ENCODE measurements around the gene C1QC. TPM values are rescaled to one million over a fixed set of nuclear protein-coding genes. Genes with fewer than 3 reads are reported as not detected.

C1QC gene
- total and polyA plus RNA-seq, 11 donors: 13.9 to 674 (median 50.0) TPM

DNA sequence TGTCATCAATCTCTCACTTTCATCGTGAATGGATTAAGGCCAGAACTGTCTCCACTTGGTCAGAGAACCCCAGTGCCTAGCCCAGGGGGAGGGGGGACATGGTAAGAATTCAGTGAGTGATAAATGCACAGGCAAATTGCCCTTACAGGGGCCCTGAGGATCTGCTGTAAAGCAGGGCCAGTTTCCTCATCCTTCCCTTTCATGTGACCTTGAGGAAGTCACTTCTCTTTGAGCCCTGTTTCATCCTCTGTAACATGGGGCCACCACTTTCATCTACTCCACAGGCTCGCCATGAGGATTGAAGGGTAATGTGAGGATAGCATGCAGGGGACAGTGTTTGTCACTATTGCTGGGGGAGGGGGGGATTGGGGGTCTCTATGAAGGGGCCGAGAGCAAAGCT lies 35.1 kb upstream of the C1QC start:
- DNase-seq (no peak), ATAC-seq (no peak)
- TF ChIP-seq, protein P1, sequence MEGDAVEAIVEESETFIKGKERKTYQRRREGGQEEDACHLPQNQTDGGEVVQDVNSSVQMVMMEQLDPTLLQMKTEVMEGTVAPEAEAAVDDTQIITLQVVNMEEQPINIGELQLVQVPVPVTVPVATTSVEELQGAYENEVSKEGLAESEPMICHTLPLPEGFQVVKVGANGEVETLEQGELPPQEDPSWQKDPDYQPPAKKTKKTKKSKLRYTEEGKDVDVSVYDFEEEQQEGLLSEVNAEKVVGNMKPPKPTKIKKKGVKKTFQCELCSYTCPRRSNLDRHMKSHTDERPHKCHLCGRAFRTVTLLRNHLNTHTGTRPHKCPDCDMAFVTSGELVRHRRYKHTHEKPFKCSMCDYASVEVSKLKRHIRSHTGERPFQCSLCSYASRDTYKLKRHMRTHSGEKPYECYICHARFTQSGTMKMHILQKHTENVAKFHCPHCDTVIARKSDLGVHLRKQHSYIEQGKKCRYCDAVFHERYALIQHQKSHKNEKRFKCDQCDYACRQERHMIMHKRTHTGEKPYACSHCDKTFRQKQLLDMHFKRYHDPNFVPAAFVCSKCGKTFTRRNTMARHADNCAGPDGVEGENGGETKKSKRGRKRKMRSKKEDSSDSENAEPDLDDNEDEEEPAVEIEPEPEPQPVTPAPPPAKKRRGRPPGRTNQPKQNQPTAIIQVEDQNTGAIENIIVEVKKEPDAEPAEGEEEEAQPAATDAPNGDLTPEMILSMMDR (IDR thresholded peaks at IDR 0.05): no peak
- TF ChIP-seq POLR2A (IDR thresholded peaks at IDR 0.05): no peak
- H3K36me3 ChIP-seq: no peaks in the 10 kb centered on the region
- WGBS, 4 donors: 48 to 62% (median 56%) methylated on average over 3 of the region's 3 CpGs
- no peaks in the 10 kb centered on the region for H3K4me1 ChIP-seq
- peaks cover 0 to 50% (median 24%) of the 10 kb centered on the region in 9 donors for H3K27me3 ChIP-seq
- no peak overlapping the region for H3K27ac ChIP-seq
- no peak overlapping the region for H3K4me3 ChIP-seq
- no peaks in the 10 kb centered on the region for H3K9me3 ChIP-seq
- intact Hi-C loops (cut with DNase I): no loop called here

DNA sequence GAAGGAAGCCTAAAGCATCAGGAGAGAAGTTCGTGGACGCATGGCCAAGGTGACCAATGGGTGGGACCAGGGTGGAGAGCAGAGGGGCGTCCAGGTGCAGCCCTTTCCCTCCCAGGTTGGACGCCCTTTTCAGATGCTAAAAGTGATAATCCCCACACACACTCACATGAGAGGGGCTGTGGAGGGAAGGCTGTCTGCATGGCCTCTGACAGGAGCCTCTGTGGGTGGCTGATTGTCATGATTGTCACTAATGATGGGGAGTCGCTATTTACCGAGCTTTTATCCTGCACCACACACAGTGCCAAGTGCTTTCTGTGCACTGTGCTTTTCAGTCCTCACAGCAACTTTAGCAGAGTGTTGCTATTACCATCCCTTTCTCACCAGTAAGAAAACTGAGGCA lies 34.1 kb upstream of the C1QC start:
- Histone ChIP-seq H3K4me3 (no peak overlapping the region), H3K9me3 (no peaks in the 10 kb centered on the region), H3K36me3 (no peaks in the 10 kb centered on the region), H3K4me1 (no peaks in the 10 kb centered on the region), H3K27ac (no peak overlapping the region), H3K27me3 (peaks cover 0 to 50% (median 15%) of the 10 kb centered on the region in 9 donors)
- DNase-seq (no peak), ATAC-seq (no peak)
- 13 to 20% (median 17%) methylated on average over 6 of the region's 6 CpGs for WGBS, 4 donors
- TF ChIP-seq, protein P1 (IDR thresholded peaks at IDR 0.05): no peak
- no peak for TF ChIP-seq POLR2A (IDR thresholded peaks at IDR 0.05)
- intact Hi-C loops (cut with DNase I): no loop called here

DNA sequence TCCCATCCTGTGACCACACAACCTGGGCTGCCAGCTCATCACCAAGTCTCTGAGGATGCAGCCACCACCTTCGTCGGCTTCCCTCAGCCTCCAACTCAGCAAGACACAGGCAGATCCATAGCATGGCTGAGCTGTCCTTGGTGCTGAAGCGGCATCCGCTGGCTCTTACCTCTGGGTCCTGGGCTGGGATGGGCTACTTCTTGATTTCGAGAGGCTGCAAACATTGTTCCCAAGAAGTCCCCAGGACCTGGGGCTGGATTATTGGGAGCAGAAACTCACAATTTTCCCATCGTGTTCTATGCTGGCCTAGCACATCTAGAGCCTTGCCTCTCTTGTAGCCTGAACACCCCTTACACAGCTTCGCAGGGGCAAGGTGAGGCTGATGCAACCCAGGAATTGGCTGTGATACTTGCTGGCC lies 31.9 kb upstream of the C1QC start:
- Histone ChIP-seq H3K4me3 (no peak overlapping the region), H3K36me3 (no peaks in the 10 kb centered on the region), H3K27ac (no peak overlapping the region), H3K9me3 (no peaks in the 10 kb centered on the region), H3K27me3 (peaks cover 0 to 59% (median 15%) of the 10 kb centered on the region in 9 donors), H3K4me1 (no peaks in the 10 kb centered on the region)
- ATAC-seq: peak in 2 of 4 donors; percentile 45 to 59
- intact Hi-C loops (cut with DNase I): no loop called here
- DNase-seq: peak in 4 of 5 donors; percentile 19 to 60 (median 52)
- TF ChIP-seq POLR2A (IDR thresholded peaks at IDR 0.05): no peak
- TF ChIP-seq, protein P1 (IDR thresholded peaks at IDR 0.05): no peak
- 6 to 29% (median 20%) methylated on average over 6 to 7 of the region's 7 CpGs for WGBS, 4 donors

DNA sequence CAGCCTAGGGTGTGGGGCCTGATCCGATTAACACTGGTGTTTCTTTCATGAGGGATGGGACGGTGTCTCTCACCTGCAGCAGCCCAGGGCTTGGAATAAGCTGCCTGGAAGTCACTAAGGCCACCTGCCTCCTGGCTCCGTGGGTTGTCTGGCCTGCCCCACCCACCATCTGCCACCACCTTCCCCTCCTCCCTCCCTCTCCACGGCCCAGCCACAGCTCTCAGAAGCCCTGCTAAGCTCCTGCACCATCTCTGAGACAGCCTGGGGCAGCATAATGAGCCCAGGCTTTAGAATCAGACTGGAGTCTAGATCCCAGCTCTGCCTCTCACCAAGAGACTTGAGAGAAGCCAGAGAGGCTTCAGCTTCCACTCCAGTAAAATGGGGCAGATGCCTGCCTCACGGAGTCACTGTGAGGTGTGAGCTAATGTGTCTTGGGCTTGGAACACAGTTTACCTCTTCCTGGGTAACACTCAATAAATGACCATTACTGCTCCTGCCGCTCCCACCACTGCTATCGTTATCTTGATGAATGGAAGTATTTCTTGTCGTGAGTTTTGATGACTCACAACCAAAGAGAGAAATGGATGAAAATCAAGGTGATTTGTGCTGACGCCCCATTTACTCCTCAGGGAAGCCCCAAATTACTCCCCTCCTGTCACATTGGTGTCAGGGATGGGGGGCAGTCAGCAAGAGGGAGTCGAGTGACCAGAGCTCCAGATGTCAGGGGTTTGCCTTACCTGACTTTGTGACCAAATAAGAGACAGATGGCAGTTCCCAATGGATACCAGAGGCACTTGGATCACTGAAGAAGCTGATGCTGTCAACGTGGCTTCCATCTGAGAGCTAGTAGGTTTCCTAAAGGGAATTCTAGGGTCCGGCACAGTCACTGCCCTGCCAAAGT lies 30.5 kb upstream of the C1QC start:
- TF ChIP-seq, protein P1 (IDR thresholded peaks at IDR 0.05): no peak
- no peak for TF ChIP-seq POLR2A (IDR thresholded peaks at IDR 0.05)
- Histone ChIP-seq H3K27ac (no peak overlapping the region), H3K4me1 (no peaks in the 10 kb centered on the region), H3K36me3 (no peaks in the 10 kb centered on the region), H3K27me3 (peaks cover 0 to 73% (median 22%) of the 10 kb centered on the region in 9 donors), H3K4me3 (no peak overlapping the region), H3K9me3 (no peaks in the 10 kb centered on the region)
- WGBS, 4 donors: 44 to 51% (median 48%) methylated on average over 11 to 12 of the region's 12 CpGs
- DNase-seq (no peak), ATAC-seq (no peak)
- intact Hi-C loops (cut with DNase I): no loop called here
